NCI-H226 (cell line): Measurements from ENCODE around the gene AKR1C4.
"Not testable (repeated sequence)": the region's sequence is repeated elsewhere in the genome, so short reads cannot be mapped to it uniquely, and the experiment has no call there.

Source experiments
- DNase-seq: peaks from one replicate; pipeline ENCODE4 v3.0.0-alpha.2; 2015

The AKR1C4 gene

GRCh38 chr10:5209776-5210175, 13.1 kb downstream of the AKR1C4 start:
- DNase-seq = not testable (repeated sequence)

DNA sequence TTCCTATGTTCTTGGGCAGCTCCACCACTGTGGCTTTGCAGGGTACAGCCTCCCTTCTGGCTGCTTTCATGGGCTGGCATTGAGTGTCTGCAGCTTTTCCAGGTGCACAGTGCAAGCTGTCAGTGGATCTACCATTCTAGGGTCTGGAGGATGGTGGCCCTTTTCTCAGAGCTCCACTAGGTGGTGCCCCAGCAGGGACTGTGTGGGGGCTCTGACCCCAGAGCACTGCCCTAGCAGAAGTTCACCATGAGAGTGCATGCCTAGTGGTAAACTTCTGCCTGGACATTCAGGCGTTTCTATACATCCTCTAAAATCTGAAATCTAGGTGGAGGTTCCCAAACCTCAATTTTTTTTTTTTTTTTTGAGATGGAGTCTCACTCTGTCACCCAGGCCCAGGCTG, 13.6 kb downstream of the AKR1C4 start:
- DNase-seq = not testable (repeated sequence)

DNA sequence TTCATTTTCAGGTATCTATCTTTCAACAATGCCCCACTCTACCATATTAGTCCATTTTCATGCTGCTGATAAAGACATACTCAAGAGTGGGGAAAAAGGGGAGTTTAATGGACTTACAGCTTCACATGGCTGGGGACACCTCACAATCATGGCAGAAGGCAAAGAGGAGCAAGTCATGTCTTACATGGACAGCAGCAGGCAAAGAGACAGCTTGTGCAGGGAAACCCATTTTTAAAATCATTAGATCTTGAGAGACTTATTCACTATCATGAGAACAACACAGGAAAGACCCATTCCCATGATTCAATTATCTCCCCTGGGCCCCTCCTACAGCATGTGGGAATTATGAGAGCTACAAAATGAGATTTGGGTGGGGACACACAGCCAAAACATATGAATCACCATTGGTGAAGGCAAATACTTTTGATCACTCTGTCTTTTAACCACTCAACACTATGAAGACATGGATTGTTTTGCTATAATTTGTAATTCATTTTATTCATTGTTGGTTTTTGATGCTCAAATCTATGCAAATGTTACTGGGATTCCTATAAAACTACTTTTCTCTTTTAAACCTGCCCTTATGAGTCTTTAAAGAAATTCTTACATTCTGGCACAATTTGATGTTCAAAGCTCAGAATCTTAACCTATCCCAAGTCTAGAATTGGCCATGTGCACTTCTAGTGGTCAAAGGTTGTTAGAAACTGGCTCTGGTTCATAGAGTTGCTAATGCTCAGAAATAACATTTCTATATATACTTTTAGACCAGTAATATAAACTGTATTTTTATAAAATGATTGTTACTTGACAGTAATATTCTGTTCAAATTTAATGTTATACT, 15.3 kb downstream of the AKR1C4 start:
- no peak for DNase-seq

GRCh38 chr10:5216801-5217200, 20.2 kb downstream of the AKR1C4 start:
- DNase-seq = no peak

GRCh38 chr10:5219262-5219661, 22.6 kb downstream of the AKR1C4 start:
- DNase-seq = no peak

GRCh38 chr10:5222942-5223341, 26.3 kb downstream of the AKR1C4 start:
- not testable (repeated sequence) for DNase-seq

GRCh38 chr10:5229019-5229418, 32.4 kb downstream of the AKR1C4 start:
- DNase-seq = no peak

GRCh38 chr10:5233324-5233723, 36.7 kb downstream of the AKR1C4 start:
- no peak for DNase-seq

DNA sequence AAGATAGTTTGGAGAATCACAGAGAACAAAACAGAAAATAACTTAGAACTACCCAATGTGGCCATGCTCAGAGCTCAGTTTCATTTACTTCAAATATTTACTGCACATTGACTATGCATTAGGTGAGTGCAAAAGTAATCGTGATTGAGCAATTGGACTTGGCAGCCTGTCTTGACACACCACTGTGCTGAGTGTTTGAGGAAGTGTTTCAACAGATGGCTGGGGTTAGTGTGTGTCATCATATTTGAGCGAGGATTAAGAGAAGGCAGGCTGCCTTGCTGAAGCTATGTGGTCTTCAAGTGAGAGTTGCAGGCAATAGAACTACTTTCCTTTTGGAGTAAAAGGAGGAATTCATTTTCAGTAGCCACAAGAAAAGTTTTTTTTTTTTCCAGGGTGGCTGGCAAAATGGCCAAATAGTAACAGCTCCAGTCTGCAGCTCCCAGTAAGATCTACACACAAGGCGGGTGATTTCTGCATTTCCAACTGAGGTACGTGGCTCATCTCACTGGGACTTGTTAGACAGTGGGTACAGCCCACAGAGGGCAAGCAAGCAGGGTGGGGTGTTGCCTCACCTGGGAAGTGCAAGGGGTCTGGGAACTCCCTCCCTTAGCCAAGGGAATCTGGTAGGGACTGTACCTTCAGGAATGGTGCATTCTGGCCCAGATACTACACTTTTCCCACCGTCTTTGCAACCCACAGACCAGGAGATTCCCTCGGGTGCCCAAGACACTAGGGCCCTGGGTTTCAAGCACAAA, 37.6 kb downstream of the AKR1C4 start:
- peak; percentile 6 for DNase-seq

- DNase-seq = not testable (repeated sequence)
These were observed 40.9 kb downstream of the AKR1C4 start for GRCh38 chr10:5237541-5237940.

GRCh38 chr10:5242585-5242984, 45.9 kb downstream of the AKR1C4 start:
- no peak for DNase-seq

- no peak for DNase-seq
These were observed 46.9 kb downstream of the AKR1C4 start for GRCh38 chr10:5243521-5243987.

GRCh38 chr10:5252177-5253037, 55.8 kb downstream of the AKR1C4 start:
- peak; percentile 3 for DNase-seq

DNA sequence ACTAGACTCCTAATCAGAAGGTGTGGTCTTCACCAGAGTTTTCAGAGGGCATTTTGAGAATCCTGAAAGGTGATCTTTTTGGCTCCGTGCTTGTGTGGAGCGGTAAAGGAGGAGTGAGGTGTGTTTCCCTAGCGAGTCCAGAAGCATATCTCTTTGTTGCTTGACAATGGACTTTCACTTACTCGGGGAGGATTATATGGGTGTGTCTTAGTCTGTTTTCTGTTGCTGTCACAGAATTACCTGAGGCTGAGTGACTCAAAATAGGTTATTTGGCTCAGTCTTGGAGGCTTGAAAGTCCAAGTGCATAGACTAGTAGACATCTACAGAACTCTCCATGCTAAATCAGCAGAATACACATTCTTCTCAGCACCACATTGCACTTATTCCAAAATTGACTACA, 57.9 kb downstream of the AKR1C4 start:
- no peak for DNase-seq

DNA sequence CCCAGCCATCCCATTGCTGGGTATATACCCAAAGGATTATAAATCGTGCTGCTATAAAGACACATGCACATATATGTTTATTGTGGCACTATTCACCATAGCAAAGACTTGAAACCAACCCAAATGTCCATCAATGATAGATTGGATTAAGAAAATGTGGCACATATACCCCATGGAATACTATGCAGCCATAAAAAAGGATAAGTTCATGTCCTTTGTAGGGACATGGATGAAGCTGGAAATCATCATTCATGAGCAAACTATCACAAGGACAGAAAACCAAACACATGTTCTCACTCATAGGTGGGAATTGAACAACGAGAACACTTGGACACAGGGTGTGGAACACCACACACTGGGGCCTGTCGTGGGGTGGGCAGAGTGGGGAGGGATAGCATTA, 61.1 kb downstream of the AKR1C4 start:
- not testable (repeated sequence) for DNase-seq

- no peak for DNase-seq
These were observed 62.7 kb downstream of the AKR1C4 start for GRCh38 chr10:5259132-5259951.

DNA sequence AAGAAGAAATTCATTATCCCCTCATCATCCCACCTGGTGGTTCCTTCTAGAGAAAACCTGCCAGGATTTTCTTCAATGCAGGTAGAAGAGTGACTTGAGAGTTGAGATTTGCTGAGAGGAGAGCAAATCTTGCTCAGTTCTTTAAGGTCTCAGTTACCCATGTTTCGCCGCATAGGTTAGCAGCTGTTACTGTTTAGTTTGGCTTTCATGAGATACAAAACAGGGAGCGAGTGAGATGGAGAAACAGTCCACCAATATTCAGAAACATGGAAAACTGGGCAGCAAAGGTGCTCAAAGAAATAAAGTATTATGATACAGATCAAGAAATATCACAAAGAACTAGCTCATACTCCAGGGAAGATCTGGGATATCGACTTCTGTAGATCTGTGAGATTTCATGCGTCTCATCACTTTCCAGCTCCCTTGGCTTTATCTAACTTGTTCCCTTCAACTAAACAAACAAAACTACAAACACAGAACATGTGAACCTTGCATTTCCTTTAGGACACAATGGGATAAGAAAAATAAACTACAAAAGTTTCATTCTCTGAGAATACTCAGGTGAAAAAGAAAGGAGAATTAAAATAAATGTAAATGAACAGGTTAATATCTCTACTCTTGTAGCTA, 63.4 kb downstream of the AKR1C4 start:
- DNase-seq = no peak

DNA sequence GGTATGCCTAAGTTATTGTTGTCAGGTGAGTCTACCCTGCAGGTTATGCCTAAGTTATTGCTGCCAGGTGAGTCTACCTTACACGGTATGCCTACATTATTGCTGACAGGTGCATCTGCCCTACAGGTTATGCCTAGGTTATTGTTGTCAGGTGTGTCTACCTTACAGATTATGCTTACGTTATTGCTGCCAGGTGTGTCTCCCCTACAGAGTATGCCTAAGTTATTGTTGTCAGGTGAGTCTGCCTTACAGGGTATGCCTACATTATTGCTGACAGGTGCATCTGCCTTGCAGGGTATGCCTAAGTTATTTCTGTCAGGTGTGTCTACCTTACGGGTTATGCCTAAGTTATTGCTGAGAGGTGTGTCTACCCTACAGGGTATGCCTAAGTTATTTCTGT, 64.2 kb downstream of the AKR1C4 start:
- no peak for DNase-seq

DNA sequence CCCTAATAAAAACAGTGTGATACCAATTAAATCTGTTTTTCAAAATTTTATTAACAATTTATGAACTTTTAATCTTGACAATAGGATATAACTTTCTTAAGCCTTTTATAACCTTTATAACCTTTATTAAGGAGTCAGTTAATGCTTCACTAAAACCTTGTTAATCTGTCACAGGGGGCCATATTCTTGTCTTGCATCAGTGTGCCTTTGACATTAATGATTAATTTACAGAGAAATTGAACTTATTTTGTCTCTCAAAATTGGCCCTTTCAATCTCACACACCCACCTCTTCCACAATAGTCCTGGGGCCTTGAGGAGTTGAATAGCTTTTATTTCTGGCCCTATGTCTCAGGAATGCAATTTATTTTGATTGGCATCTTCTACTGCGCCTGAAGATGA, 68.5 kb downstream of the AKR1C4 start:
- DNase-seq = no peak

GRCh38 chr10:5266351-5266750, 69.7 kb downstream of the AKR1C4 start:
- no peak for DNase-seq

GRCh38 chr10:5266804-5267203, 70.2 kb downstream of the AKR1C4 start:
- no peak for DNase-seq

DNA sequence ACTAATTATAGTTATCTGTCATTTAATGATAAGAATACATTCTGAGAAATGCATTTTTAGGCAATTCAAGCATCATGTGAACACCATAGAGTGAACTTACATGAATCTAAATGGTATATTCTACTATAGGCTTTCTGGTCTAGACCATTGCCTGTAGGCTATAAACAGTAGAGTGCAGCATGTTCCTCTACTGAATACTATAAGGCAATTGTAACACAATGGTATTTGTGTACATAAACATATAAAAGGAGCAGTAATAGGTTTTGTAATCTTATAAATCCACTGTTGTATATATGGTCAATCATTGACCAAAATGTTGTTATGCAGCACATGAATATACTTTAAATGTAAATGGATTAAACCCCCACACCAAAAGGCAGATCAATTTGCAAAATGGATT, 71.6 kb downstream of the AKR1C4 start:
- no peak for DNase-seq
